Measurements from ENCODE around the gene SLC4A4.

The SLC4A4 gene

DNA sequence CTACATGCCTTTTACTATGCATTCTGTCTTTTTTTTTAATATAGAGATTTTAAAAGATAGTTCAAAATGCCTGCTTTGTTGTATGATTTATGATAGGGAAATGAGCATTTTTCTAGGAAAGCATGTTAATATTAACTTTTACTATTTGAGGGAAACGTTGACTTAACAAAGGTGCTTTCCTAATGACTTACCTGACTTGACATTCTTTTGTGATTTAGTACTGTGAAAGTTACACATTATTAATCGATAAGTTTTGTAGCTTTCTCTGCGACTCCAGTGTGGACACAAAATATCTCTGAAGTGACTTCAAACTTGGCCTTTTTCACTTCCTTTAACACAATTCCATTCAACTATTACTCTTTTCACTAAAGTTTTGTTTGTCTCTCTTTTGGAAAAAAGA, 260.8 kb downstream of the SLC4A4 start:
- no peak for TF ChIP-seq CTCF (IDR thresholded peaks at IDR 0.05; ENCODE audit: borderline replicate concordance, extremely low read depth, low read length, poor library complexity, severe bottlenecking)
- no peak for TF ChIP-seq EZH2 (IDR thresholded peaks at IDR 0.05; ENCODE audit: borderline replicate concordance, low read depth, low read length, severe bottlenecking)

DNA sequence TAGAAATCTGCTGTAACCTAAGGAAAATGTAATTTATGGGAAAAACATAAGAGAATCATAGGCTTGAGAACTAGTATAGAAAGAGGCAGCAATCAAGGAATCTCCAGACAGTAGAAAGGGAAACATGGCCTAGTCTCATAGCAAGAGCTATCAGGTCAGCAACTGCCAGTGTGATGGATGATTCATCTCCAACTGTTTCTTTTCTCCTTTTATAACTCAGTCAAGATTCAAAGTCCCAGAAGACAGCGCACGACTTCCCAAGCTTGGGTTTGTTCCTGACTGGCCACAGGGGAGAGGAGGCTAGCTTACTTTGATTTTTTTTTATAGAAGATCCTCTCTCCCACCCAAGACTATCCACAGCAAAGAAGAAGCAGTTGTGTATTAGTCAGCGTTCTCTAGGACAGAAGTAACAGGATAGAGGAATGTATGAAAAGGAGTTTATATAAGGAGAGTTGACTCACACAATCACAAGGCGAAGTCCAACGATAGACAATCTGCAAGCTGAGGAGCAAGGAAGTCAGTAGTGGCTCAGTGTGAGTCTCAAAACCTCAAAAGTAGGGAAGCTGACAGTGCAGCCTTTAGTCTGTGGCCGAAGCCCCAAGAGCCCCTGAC, 263.6 kb downstream of the SLC4A4 start:
- Histone ChIP-seq H4K20me1 (ENCODE audit: insufficient read depth, low read length) (no peaks in the 10 kb centered on the region), H3K79me2 (ENCODE audit: insufficient read depth, low read length) (no peaks in the 10 kb centered on the region), H2AFZ (ENCODE audit: low read depth, low read length) (no peak overlapping the region), H3K27me3 (ENCODE audit: insufficient read depth, low read length, poor library complexity) (no peaks in the 10 kb centered on the region), H3K27ac (ENCODE audit: low read length) (no peak overlapping the region), H3K4me1 (ENCODE audit: insufficient read depth, low read length) (no peaks in the 10 kb centered on the region), H3K4me2 (ENCODE audit: insufficient read depth, low read length) (no peak overlapping the region), H3K9ac (ENCODE audit: low read depth, low read length) (no peak overlapping the region), H3K36me3 (ENCODE audit: insufficient read depth, low read length) (no peaks in the 10 kb centered on the region), H3K4me3 (ENCODE audit: low read depth in 1 of 2, low read length in 2 of 2) (no peak overlapping the region), H3K9me3 (ENCODE audit: insufficient read depth, low read length, severe bottlenecking) (no peaks in the 10 kb centered on the region)
- DNase-seq (no peak), ATAC-seq (ENCODE audit: insufficient read depth, low read depth) (no peak)
- TF ChIP-seq EZH2 (IDR thresholded peaks at IDR 0.05; ENCODE audit: borderline replicate concordance, low read depth, low read length, severe bottlenecking) = no peak

More for the DNA sequence above, 260.8 kb downstream of the SLC4A4 start:
- H3K9ac ChIP-seq (ENCODE audit: low read depth, low read length) = no peak overlapping the region
- no peaks in the 10 kb centered on the region for H3K4me1 ChIP-seq (ENCODE audit: insufficient read depth, low read length)
- no peaks in the 10 kb centered on the region for H3K9me3 ChIP-seq (ENCODE audit: insufficient read depth, low read length, severe bottlenecking)
- ATAC-seq (ENCODE audit: insufficient read depth, low read depth) (no peak), DNase-seq (no peak)
- no peak overlapping the region for H3K27ac ChIP-seq (ENCODE audit: low read length)
- no peaks in the 10 kb centered on the region for H4K20me1 ChIP-seq (ENCODE audit: insufficient read depth, low read length)
- no peak overlapping the region for H2AFZ ChIP-seq (ENCODE audit: low read depth, low read length)
- no peaks in the 10 kb centered on the region for H3K36me3 ChIP-seq (ENCODE audit: insufficient read depth, low read length)
- no peaks in the 10 kb centered on the region for H3K79me2 ChIP-seq (ENCODE audit: insufficient read depth, low read length)
- H3K27me3 ChIP-seq (ENCODE audit: insufficient read depth, low read length, poor library complexity) = no peaks in the 10 kb centered on the region
- H3K4me2 ChIP-seq (ENCODE audit: insufficient read depth, low read length) = no peak overlapping the region
- H3K4me3 ChIP-seq (ENCODE audit: low read depth in 1 of 2, low read length in 2 of 2) = no peak overlapping the region

DNA sequence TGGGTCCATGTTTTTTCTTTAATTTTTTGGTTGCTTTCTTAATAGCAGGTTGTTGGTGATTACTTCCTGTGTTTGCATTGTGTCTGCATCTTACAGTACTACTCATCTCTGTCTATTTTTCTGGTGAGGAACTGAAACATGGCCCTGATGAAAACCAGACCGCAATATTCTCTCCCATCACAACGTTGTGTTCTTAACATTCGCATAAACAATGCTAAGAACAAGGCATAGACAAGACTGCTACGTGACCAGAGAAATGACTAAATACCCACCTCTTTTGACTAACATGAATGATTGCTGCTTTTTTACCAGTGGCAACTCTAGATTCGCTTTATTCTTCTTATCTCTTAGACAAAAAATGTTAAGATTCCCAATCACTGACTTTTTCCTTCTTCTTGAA, 266.0 kb downstream of the SLC4A4 start:
- DNase-seq (no peak), ATAC-seq (ENCODE audit: insufficient read depth, low read depth) (no peak)
- H3K79me2 ChIP-seq (ENCODE audit: insufficient read depth, low read length) = no peaks in the 10 kb centered on the region
- TF ChIP-seq CTCF (IDR thresholded peaks at IDR 0.05; ENCODE audit: borderline replicate concordance, extremely low read depth, low read length, poor library complexity, severe bottlenecking) (no peak), EZH2 (IDR thresholded peaks at IDR 0.05; ENCODE audit: borderline replicate concordance, low read depth, low read length, severe bottlenecking) (no peak)
- H3K4me2 ChIP-seq (ENCODE audit: insufficient read depth, low read length) = no peak overlapping the region
- no peaks in the 10 kb centered on the region for H4K20me1 ChIP-seq (ENCODE audit: insufficient read depth, low read length)
- no peak overlapping the region for H3K27ac ChIP-seq (ENCODE audit: low read length)
- H3K9ac ChIP-seq (ENCODE audit: low read depth, low read length) = no peak overlapping the region
- no peaks in the 10 kb centered on the region for H3K4me1 ChIP-seq (ENCODE audit: insufficient read depth, low read length)
- H3K4me3 ChIP-seq (ENCODE audit: low read depth in 1 of 2, low read length in 2 of 2) = no peak overlapping the region
- H3K27me3 ChIP-seq (ENCODE audit: insufficient read depth, low read length, poor library complexity) = no peaks in the 10 kb centered on the region
- H3K36me3 ChIP-seq (ENCODE audit: insufficient read depth, low read length) = no peaks in the 10 kb centered on the region
- no peaks in the 10 kb centered on the region for H3K9me3 ChIP-seq (ENCODE audit: insufficient read depth, low read length, severe bottlenecking)
- no peak overlapping the region for H2AFZ ChIP-seq (ENCODE audit: low read depth, low read length)

GRCh38 chr4:71607109-71607508, 268.3 kb downstream of the SLC4A4 start:
- TF ChIP-seq EZH2 (IDR thresholded peaks at IDR 0.05; ENCODE audit: borderline replicate concordance, low read depth, low read length, severe bottlenecking) = no peak
- TF ChIP-seq CTCF (IDR thresholded peaks at IDR 0.05; ENCODE audit: borderline replicate concordance, extremely low read depth, low read length, poor library complexity, severe bottlenecking) = no peak
- Histone ChIP-seq H3K4me2 (ENCODE audit: insufficient read depth, low read length) (no peak overlapping the region), H3K9me3 (ENCODE audit: insufficient read depth, low read length, severe bottlenecking) (no peaks in the 10 kb centered on the region), H3K79me2 (ENCODE audit: insufficient read depth, low read length) (no peaks in the 10 kb centered on the region), H3K36me3 (ENCODE audit: insufficient read depth, low read length) (no peaks in the 10 kb centered on the region), H3K4me1 (ENCODE audit: insufficient read depth, low read length) (no peaks in the 10 kb centered on the region), H2AFZ (ENCODE audit: low read depth, low read length) (no peak overlapping the region), H3K27me3 (ENCODE audit: insufficient read depth, low read length, poor library complexity) (no peaks in the 10 kb centered on the region), H4K20me1 (ENCODE audit: insufficient read depth, low read length) (no peaks in the 10 kb centered on the region), H3K4me3 (ENCODE audit: low read depth in 1 of 2, low read length in 2 of 2) (no peak overlapping the region), H3K27ac (ENCODE audit: low read length) (no peak overlapping the region), H3K9ac (ENCODE audit: low read depth, low read length) (no peak overlapping the region)
- no peak for DNase-seq
- no peak for ATAC-seq (ENCODE audit: insufficient read depth, low read depth)
